A673 (cell line): ENCODE measurements around the gene TNS3. TPM values are rescaled to one million over a fixed set of nuclear protein-coding genes. Genes with fewer than 3 reads are reported as not detected.

Experiments
- BruUV-seq: library from RNA; stranded (reverse); fragments of 400-500 nt; replicated peaks from 2 replicates; lab custom pipeline; 2021; lab: Mats Ljungman, UMichigan
- CTCF ChIA-PET: fragments of 300-600 bp; sonication (Branson Sonifier 250); formaldehyde crosslinking; loops from one replicate; lab custom pipeline; 2022; ENCODE audit warnings: antibody characterized with exemption; lab: Charles Lee
- POLR2A ChIA-PET: fragments of 300-600 bp; sonication (Branson Sonifier 250); formaldehyde crosslinking; loops from one replicate; lab custom pipeline; 2022; ENCODE audit warnings: antibody characterized with exemption; ENCODE audit not compliant: low non-redundant PET; lab: Charles Lee
- DNase-seq: peaks from one replicate; pipeline ENCODE4 v3.0.0-alpha.2; 2015; ENCODE audit warnings: low spot score
- H3K27ac ChIP-seq: fragments of 200-600 bp; sonication (generic); 2 replicates; pipeline ENCODE4 v1.5.1; 2016; ENCODE audit warnings: mixed run types, low read depth, mild to moderate bottlenecking, mixed read lengths, antibody characterized with exemption, low read length; ENCODE audit not compliant: poor library complexity, severe bottlenecking
- H3K27me3 ChIP-seq: fragments of 200-600 bp; sonication (generic); replicated peaks from 2 replicates; pipeline ENCODE4 v1.6.1; 2017; ENCODE audit warnings: mixed run types, low read depth, mild to moderate bottlenecking, mixed read lengths, antibody characterized with exemption, low read length; ENCODE audit not compliant: insufficient read depth, poor library complexity
- H3K36me3 ChIP-seq: fragments of 200-600 bp; sonication (generic); 2 replicates; pipeline ENCODE4 v1.6.1; 2016; ENCODE audit warnings: mixed run types, mild to moderate bottlenecking, mixed read lengths, antibody characterized with exemption, low read length; ENCODE audit not compliant: insufficient read depth, poor library complexity, severe bottlenecking
- H3K4me1 ChIP-seq: fragments of 200-600 bp; sonication (generic); 2 replicates; pipeline ENCODE4 v1.6.1; 2017; ENCODE audit warnings: mixed run types, mild to moderate bottlenecking, mixed read lengths, antibody characterized with exemption, low read length; ENCODE audit not compliant: insufficient read depth, poor library complexity, severe bottlenecking
- H3K4me3 ChIP-seq: fragments of 200-600 bp; sonication (generic); 2 replicates; pipeline ENCODE4 v1.5.1; 2016; ENCODE audit warnings: low read depth, mixed run types, mild to moderate bottlenecking, mixed read lengths, low read length; ENCODE audit not compliant: poor library complexity, severe bottlenecking
- H3K9me3 ChIP-seq: fragments of 200-600 bp; sonication (generic); 2 replicates; pipeline ENCODE4 v1.6.1; 2016; ENCODE audit warnings: mixed run types, low read depth, mild to moderate bottlenecking, mixed read lengths, antibody characterized with exemption, low read length; ENCODE audit not compliant: poor library complexity, severe bottlenecking
- EZH2 ChIP-seq: fragments of 200-600 bp; sonication (generic); IDR thresholded peaks from 2 replicates; pipeline ENCODE4 v1.6.1; 2017; ENCODE audit warnings: borderline replicate concordance, low read depth, mild to moderate bottlenecking, mixed read lengths, antibody characterized with exemption, low read length; ENCODE audit not compliant: poor library complexity, severe bottlenecking
- intact Hi-C: fragments of 100-400 bp; cut with micrococcal nuclease; formaldehyde crosslinking; loops from one replicate; pipeline ENCODE4 v1.10.0; 2022; ENCODE audit not compliant: unreplicated experiment
- total RNA-seq: library from RNA; stranded (reverse); gene quantifications from 2 replicates; pipeline ENCODE4 v1.2.3, GENCODE V29; 2021
- TF ChIP-seq, protein P1 (sequence below): fragments of 300-800, 200-600 bp; sonication (generic); conservative IDR thresholded peaks from 2 replicates; pipeline ENCODE4 v1.5.1; 2017; ENCODE audit warnings: low read depth, mild to moderate bottlenecking, antibody characterized with exemption, low read length, moderate library complexity, mixed read lengths

Gene TNS3
- total RNA-seq, 1 experiment from 2014 or later, result not detected

DNA sequence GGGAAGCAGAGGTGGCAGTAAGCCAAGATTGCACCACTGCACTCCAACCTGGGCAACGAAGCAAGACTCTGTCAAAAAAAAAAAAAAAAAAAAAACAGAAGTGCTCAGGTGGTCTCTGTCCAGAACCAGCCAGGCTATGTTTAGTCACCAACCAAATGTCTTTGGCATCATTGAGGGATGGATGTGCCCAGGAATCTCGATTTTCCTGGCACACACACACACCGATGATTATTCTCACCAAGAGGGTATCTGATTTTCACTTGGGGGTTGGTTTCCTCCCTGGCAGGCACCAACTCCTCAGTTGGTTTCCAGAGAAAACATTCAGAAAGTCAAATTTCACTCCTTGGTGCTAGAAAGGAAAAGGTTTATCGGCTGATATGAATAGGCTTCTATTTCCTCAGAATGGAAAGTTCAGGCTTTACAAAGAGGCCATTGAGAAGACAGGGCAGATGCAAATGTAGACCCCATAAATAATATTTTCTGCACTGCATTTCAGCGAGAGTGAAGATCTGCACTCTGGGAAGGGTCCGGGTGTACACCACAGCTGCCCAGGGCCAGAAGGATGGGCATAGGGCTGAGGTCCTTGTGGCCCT lies 154.8 kb downstream of the TNS3 start:
- no TSS peak for BruUV-seq
- Histone ChIP-seq H3K36me3 (no peaks in the 10 kb centered on the region), H3K27me3 (no peaks in the 10 kb centered on the region), H3K4me3 (no peak overlapping the region), H3K27ac (no peak overlapping the region), H3K9me3 (no peaks in the 10 kb centered on the region), H3K4me1 (no peaks in the 10 kb centered on the region)
- intact Hi-C loops, result no loop called here
- ChIA-PET POLR2A (no interaction called here), CTCF (no interaction called here)
- no peak for DNase-seq
- TF ChIP-seq EZH2, result no peak
- TF ChIP-seq, protein P1, sequence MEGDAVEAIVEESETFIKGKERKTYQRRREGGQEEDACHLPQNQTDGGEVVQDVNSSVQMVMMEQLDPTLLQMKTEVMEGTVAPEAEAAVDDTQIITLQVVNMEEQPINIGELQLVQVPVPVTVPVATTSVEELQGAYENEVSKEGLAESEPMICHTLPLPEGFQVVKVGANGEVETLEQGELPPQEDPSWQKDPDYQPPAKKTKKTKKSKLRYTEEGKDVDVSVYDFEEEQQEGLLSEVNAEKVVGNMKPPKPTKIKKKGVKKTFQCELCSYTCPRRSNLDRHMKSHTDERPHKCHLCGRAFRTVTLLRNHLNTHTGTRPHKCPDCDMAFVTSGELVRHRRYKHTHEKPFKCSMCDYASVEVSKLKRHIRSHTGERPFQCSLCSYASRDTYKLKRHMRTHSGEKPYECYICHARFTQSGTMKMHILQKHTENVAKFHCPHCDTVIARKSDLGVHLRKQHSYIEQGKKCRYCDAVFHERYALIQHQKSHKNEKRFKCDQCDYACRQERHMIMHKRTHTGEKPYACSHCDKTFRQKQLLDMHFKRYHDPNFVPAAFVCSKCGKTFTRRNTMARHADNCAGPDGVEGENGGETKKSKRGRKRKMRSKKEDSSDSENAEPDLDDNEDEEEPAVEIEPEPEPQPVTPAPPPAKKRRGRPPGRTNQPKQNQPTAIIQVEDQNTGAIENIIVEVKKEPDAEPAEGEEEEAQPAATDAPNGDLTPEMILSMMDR, result no peak

DNA sequence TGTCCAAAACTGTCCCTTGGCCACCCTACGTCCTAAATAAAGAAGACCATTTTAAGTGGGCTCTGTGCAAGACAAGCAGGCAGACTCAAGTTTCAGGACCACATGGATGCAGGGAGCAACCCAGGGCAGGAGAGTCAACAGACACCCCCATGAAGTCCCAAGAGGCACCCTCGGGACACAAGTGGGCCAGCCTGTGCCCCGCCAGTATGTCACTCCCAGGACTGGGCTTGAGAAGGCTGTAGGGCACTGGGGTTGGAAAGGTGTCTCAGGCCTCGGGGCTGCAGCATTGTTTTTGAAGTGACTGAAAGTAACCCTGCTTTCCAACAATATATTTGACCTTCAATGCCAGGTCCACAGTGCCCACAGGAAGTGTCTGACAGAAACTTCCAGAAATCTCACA lies 157.4 kb downstream of the TNS3 start:
- no peak for DNase-seq
- POLR2A ChIA-PET, result no interaction called here

DNA sequence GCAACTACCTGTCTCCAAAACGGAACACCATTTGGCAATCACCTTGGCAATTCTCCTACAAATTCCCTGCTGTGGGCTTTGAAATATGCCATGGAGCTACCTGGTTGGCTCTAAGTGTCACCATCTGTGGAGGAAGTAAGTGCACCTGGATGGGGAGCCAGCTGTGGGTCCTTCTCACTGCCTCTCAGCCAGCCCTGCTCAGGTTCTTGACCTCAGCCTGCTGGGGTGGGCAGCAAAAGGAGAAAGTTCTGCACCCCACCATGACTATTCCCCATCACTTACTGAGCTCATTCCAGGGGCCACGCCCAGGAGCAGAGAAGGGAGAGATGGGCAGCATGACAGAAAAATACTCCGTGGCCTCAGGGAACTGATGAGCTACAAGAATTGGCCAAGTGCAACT lies 158.7 kb downstream of the TNS3 start:
- Histone ChIP-seq H3K27ac (no peak overlapping the region), H3K27me3 (no peaks in the 10 kb centered on the region), H3K9me3 (no peaks in the 10 kb centered on the region), H3K36me3 (no peaks in the 10 kb centered on the region), H3K4me3 (no peak overlapping the region), H3K4me1 (no peaks in the 10 kb centered on the region)
- BruUV-seq, result no TSS peak
- ChIA-PET POLR2A (no interaction called here), CTCF (no interaction called here)
- TF ChIP-seq, protein P1, result no peak
- TF ChIP-seq EZH2, result no peak
- DNase-seq, result no peak
- intact Hi-C loops, result no loop called here

More for the DNA sequence above, 157.4 kb downstream of the TNS3 start:
- TF ChIP-seq, protein P1, result no peak
- TF ChIP-seq EZH2, result no peak
- CTCF ChIA-PET, result no interaction called here
- H3K4me1 ChIP-seq, result no peaks in the 10 kb centered on the region
- H3K27ac ChIP-seq, result no peak overlapping the region
- H3K27me3 ChIP-seq, result no peaks in the 10 kb centered on the region
- no peak overlapping the region for H3K4me3 ChIP-seq
- BruUV-seq, result no TSS peak
- no peaks in the 10 kb centered on the region for H3K9me3 ChIP-seq
- H3K36me3 ChIP-seq, result no peaks in the 10 kb centered on the region
- intact Hi-C loops, result no loop called here
